HepG2 (cell line): ENCODE data around the gene HLF. TPM values are rescaled to one million over a fixed set of nuclear protein-coding genes. Genes with fewer than 3 reads are reported as not detected.

Experiments
- ATAD3A ChIP-seq: sonication (generic); formaldehyde crosslinking; IDR thresholded peaks from 2 replicates; pipeline ENCODE4 v1.4.0; 2020; ENCODE audit warnings: missing genetic modification reagents
- ATF7 ChIP-seq, 2 experiments: fragments of 450-650 bp in 1 of 2; sonication (generic) in 1 of 2; formaldehyde crosslinking in 1 of 2; IDR thresholded peaks; 2 replicates each; pipeline versions ENCODE4 v1.4.0 to v1.6.1; 2016 to 2020; ENCODE audit warnings: antibody characterized with exemption in 1 of 2, mild to moderate bottlenecking in 1 of 2, missing genetic modification reagents in 1 of 2
- CHD4 ChIP-seq: fragments of 200-600 bp; sonication (generic); IDR thresholded peaks from 2 replicates; pipeline ENCODE4 v1.7.0; 2017; ENCODE audit warnings: mild to moderate bottlenecking, low read length, borderline replicate concordance
- EED ChIP-seq: sonication (generic); formaldehyde crosslinking; IDR thresholded peaks from 2 replicates; pipeline ENCODE4 v1.5.0; 2020; ENCODE audit warnings: mild to moderate bottlenecking, missing genetic modification reagents
- ERF ChIP-seq: IDR thresholded peaks from 2 replicates; pipeline ENCODE4 v1.6.1; 2018; ENCODE audit warnings: missing biosample characterization, missing genetic modification reagents
- ETV5 ChIP-seq: IDR thresholded peaks from 2 replicates; pipeline ENCODE4 v1.6.1; 2018; ENCODE audit warnings: missing biosample characterization, missing genetic modification reagents, inconsistent platforms, borderline replicate concordance
- ETV6 ChIP-seq: sonication (generic); formaldehyde crosslinking; conservative IDR thresholded peaks from 2 replicates; pipeline ENCODE4 v1.4.0; 2020; ENCODE audit warnings: missing genetic modification reagents
- LCORL ChIP-seq, 2 experiments: fragments of 450-650 bp in 1 of 2; sonication (generic) in 1 of 2; formaldehyde crosslinking in 1 of 2; IDR thresholded peaks; 2 replicates each; pipeline versions ENCODE4 v1.5.0 to v1.6.1; 2017 to 2020; ENCODE audit warnings: antibody characterized with exemption in 1 of 2, missing genetic modification reagents in 1 of 2
- MEIS2 ChIP-seq: sonication (generic); formaldehyde crosslinking; IDR thresholded peaks from 2 replicates; pipeline ENCODE4 v1.9.0; 2021; ENCODE audit warnings: mild to moderate bottlenecking, missing genetic modification reagents
- MTF2 ChIP-seq: sonication (generic); formaldehyde crosslinking; IDR thresholded peaks from 2 replicates; pipeline ENCODE4 v1.5.0; 2020; ENCODE audit warnings: missing genetic modification reagents, borderline replicate concordance
- RFX5 ChIP-seq: IDR thresholded peaks from 2 replicates; pipeline ENCODE4 v1.6.1; 2011; ENCODE audit warnings: low read depth, low read length, improper control_type of control experiment
- SIN3B ChIP-seq: fragments of 150-350 bp; IDR thresholded peaks from 2 replicates; pipeline ENCODE4 v1.6.1; 2014; ENCODE audit warnings: low read length
- SRSF4 ChIP-seq: fragments of 200-400 bp; formaldehyde crosslinking; IDR thresholded peaks from one replicate; pipeline ENCODE4 v1.6.1; 2018; ENCODE audit warnings: mild to moderate bottlenecking, low read depth, low read length, moderate library complexity; ENCODE audit not compliant: poor library complexity, severe bottlenecking
- SSRP1 ChIP-seq: IDR thresholded peaks from 2 replicates; pipeline ENCODE4 v1.6.1; 2016; ENCODE audit warnings: control low read depth
- ZBTB1 ChIP-seq: sonication (generic); formaldehyde crosslinking; IDR thresholded peaks from 2 replicates; pipeline ENCODE4 v1.4.0; 2020; ENCODE audit warnings: missing genetic modification reagents, borderline replicate concordance
- ZKSCAN5 ChIP-seq: sonication (generic); formaldehyde crosslinking; IDR thresholded peaks from 2 replicates; pipeline ENCODE4 v1.5.1; 2020; ENCODE audit warnings: mild to moderate bottlenecking, missing genetic modification reagents
- ZKSCAN8 ChIP-seq: IDR thresholded peaks from 2 replicates; pipeline ENCODE4 v1.6.1; 2016; ENCODE audit warnings: borderline replicate concordance, missing genetic modification reagents, missing compliant biosample characterization
- ZNF232 ChIP-seq: sonication (generic); formaldehyde crosslinking; IDR thresholded peaks from 2 replicates; pipeline ENCODE4 v1.4.0; 2020; ENCODE audit warnings: missing genetic modification reagents, borderline replicate concordance
- ZNF501 ChIP-seq: sonication (generic); formaldehyde crosslinking; IDR thresholded peaks from 2 replicates; pipeline ENCODE4 v1.5.1; 2020; ENCODE audit warnings: mild to moderate bottlenecking, moderate library complexity, missing genetic modification reagents
- ZNF878 ChIP-seq: sonication (generic); formaldehyde crosslinking; IDR thresholded peaks from 2 replicates; pipeline ENCODE4 v1.8.1; 2023; ENCODE audit warnings: mild to moderate bottlenecking, missing genetic modification reagents, moderate library complexity
- ZSCAN9 ChIP-seq: IDR thresholded peaks from 2 replicates; pipeline ENCODE4 v1.6.1; 2016; ENCODE audit warnings: borderline replicate concordance
- polyA plus RNA-seq, 8 experiments: library from polyadenylated mRNA; depleted of rRNA in 3 of 8; stranded (reverse) in 7 of 8; unstranded in 1 of 8; fragments of >200 nt; fragmentation: Illumina TruSeq in 4 of 8; extraction: Trizol in 4 of 8; gene quantifications; 2 replicates each; pipeline versions ENCODE4 v1.2.1 to v1.2.3, GENCODE V29; 2011 to 2016; ENCODE audit warnings: low read depth in 4 of 8, missing spikeins in 1 of 8, mixed read lengths in 1 of 8; ENCODE audit not compliant: insufficient read depth in 1 of 8
- total RNA-seq, 5 experiments: library from RNA; depleted of rRNA; stranded (reverse); fragments of >200 nt; fragmentation: Illumina TruSeq; extraction: Trizol; gene quantifications; 2 replicates each; pipeline ENCODE4 v1.2.3, GENCODE V29; 2016; ENCODE audit warnings: low read depth in 1 of 5
- TF ChIP-seq, protein P1 (sequence below): sonication (generic); formaldehyde crosslinking; IDR thresholded peaks from 2 replicates; pipeline ENCODE4 v1.8.1; 2022; ENCODE audit warnings: mild to moderate bottlenecking, missing genetic modification reagents
- TF ChIP-seq, protein P2 (sequence below): sonication (generic); formaldehyde crosslinking; conservative IDR thresholded peaks from 2 replicates; pipeline ENCODE4 v1.8.0; 2022; ENCODE audit warnings: missing genetic modification reagents
- TF ChIP-seq, protein P3 (sequence below): sonication (generic); formaldehyde crosslinking; conservative IDR thresholded peaks from 2 replicates; pipeline ENCODE4 v1.4.0; 2020; ENCODE audit warnings: mild to moderate bottlenecking, missing genetic modification reagents, moderate library complexity

Gene HLF
- total and polyA plus RNA-seq, 2 of the 13 experiments (the other 11 are each of a cell fraction or from before 2014, with no cell fraction given), result 202 to 346 TPM

DNA sequence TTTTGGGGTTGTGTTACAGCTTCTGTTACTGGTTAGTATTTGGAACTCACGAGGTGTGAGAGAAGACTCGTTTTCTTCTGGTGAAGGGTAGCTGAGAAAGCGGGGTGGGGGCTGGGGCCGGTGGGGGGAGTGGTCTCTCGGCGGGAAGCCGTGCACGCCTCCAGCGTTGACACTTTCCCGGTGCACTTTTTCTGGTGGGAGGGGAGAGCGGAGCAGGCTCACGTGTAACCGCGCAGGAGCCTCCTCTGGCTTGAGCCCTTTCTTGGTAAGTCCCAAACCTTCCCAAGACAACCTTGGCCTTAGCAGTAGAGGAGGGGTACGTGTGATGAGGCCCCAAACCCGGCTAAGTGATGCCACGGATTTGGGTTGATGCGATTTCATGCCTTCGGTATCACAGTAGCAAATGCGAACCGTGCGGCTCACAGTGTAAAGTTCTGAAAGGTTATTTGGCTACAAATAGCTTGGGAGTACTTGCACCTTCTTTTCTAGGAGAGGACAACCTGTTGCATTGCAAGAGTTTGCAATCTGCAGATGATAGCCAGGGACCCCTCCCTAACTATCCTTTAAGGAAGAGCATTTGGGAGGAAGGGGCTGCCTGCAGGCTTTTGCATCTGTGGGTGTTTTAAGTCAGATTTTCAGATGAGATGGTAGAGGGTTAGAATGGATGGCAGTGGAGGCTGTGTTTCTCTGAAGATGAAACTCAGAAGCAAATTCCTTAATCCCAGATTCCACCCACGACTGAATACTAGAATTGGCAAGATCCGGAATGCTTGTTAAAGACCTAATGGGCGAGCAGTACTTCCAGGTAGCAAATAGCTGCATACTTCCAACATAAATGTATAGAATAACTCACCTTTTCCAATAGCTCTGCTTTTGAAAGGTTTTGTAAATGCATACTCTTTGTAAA lies 1.5 kb downstream of the HLF start (continued):
- TF ChIP-seq, protein P1, sequence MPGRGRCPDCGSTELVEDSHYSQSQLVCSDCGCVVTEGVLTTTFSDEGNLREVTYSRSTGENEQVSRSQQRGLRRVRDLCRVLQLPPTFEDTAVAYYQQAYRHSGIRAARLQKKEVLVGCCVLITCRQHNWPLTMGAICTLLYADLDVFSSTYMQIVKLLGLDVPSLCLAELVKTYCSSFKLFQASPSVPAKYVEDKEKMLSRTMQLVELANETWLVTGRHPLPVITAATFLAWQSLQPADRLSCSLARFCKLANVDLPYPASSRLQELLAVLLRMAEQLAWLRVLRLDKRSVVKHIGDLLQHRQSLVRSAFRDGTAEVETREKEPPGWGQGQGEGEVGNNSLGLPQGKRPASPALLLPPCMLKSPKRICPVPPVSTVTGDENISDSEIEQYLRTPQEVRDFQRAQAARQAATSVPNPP, result no peak
- TF ChIP-seq ZSCAN9 (CRISPR knock-in tag) (no peak), ZKSCAN8 (CRISPR knock-in tag) (no peak), SRSF4 (no peak), MEIS2 (CRISPR knock-in tag) (peak; percentile 69; the same call in 1 of the 2 replicates), ZNF501 (CRISPR knock-in tag) (no peak), ETV5 (CRISPR knock-in tag) (no peak; the same call in 1 of the 2 replicates), ATF7 (IDR thresholded peaks at IDR 0.05) (no peak), ATF7 (CRISPR knock-in tag; IDR thresholded peaks at IDR 0.05) (no peak), CHD4 (0 out of 2 replicates have a peak, but pooled peaks have one; percentile 9), ZKSCAN5 (CRISPR knock-in tag) (no peak), ETV6 (CRISPR knock-in tag) (no peak), ZBTB1 (no peak), RFX5 (no peak), ZNF878 (CRISPR knock-in tag) (no peak), ZNF232 (CRISPR knock-in tag) (no peak), SSRP1 (CRISPR knock-in tag) (peak; percentile 99), SIN3B (no peak), ATAD3A (CRISPR knock-in tag) (no peak), ERF (CRISPR knock-in tag) (no peak; the same call in 1 of the 2 replicates), EED (CRISPR knock-in tag) (no peak), LCORL (IDR thresholded peaks at IDR 0.05) (no peak), LCORL (CRISPR knock-in tag; IDR thresholded peaks at IDR 0.05) (no peak), MTF2 (CRISPR knock-in tag) (0 out of 2 replicates have a peak, but pooled peaks have one; percentile 36)
- TF ChIP-seq, protein P2, sequence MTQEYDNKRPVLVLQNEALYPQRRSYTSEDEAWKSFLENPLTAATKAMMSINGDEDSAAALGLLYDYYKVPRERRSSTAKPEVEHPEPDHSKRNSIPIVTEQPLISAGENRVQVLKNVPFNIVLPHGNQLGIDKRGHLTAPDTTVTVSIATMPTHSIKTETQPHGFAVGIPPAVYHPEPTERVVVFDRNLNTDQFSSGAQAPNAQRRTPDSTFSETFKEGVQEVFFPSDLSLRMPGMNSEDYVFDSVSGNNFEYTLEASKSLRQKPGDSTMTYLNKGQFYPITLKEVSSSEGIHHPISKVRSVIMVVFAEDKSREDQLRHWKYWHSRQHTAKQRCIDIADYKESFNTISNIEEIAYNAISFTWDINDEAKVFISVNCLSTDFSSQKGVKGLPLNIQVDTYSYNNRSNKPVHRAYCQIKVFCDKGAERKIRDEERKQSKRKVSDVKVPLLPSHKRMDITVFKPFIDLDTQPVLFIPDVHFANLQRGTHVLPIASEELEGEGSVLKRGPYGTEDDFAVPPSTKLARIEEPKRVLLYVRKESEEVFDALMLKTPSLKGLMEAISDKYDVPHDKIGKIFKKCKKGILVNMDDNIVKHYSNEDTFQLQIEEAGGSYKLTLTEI (CRISPR knock-in tag), result no peak
- TF ChIP-seq, protein P3, sequence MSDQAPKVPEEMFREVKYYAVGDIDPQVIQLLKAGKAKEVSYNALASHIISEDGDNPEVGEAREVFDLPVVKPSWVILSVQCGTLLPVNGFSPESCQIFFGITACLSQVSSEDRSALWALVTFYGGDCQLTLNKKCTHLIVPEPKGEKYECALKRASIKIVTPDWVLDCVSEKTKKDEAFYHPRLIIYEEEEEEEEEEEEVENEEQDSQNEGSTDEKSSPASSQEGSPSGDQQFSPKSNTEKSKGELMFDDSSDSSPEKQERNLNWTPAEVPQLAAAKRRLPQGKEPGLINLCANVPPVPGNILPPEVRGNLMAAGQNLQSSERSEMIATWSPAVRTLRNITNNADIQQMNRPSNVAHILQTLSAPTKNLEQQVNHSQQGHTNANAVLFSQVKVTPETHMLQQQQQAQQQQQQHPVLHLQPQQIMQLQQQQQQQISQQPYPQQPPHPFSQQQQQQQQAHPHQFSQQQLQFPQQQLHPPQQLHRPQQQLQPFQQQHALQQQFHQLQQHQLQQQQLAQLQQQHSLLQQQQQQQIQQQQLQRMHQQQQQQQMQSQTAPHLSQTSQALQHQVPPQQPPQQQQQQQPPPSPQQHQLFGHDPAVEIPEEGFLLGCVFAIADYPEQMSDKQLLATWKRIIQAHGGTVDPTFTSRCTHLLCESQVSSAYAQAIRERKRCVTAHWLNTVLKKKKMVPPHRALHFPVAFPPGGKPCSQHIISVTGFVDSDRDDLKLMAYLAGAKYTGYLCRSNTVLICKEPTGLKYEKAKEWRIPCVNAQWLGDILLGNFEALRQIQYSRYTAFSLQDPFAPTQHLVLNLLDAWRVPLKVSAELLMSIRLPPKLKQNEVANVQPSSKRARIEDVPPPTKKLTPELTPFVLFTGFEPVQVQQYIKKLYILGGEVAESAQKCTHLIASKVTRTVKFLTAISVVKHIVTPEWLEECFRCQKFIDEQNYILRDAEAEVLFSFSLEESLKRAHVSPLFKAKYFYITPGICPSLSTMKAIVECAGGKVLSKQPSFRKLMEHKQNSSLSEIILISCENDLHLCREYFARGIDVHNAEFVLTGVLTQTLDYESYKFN (CRISPR knock-in tag), result no peak; the same call in 1 of the 2 replicates
